ENCODE data around the gene ATP5F1E.

DNA sequence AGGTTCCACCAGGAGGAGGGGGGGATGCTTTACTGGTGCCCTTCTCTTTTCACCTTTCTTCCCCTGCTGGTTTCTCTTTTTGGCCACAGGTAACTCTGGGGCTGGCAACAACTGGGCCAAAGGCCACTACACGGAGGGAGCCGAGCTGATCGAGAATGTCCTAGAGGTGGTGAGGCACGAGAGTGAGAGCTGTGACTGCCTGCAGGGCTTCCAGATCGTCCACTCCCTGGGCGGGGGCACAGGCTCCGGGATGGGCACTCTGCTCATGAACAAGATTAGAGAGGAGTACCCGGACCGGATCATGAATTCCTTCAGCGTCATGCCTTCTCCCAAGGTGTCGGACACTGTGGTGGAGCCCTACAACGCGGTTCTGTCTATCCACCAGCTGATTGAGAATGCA lies 8.5 kb downstream of the ATP5F1E start:
- no peak for TF ChIP-seq POLR2A (IDR thresholded peaks at IDR 0.05)
- TF ChIP-seq, protein P1, sequence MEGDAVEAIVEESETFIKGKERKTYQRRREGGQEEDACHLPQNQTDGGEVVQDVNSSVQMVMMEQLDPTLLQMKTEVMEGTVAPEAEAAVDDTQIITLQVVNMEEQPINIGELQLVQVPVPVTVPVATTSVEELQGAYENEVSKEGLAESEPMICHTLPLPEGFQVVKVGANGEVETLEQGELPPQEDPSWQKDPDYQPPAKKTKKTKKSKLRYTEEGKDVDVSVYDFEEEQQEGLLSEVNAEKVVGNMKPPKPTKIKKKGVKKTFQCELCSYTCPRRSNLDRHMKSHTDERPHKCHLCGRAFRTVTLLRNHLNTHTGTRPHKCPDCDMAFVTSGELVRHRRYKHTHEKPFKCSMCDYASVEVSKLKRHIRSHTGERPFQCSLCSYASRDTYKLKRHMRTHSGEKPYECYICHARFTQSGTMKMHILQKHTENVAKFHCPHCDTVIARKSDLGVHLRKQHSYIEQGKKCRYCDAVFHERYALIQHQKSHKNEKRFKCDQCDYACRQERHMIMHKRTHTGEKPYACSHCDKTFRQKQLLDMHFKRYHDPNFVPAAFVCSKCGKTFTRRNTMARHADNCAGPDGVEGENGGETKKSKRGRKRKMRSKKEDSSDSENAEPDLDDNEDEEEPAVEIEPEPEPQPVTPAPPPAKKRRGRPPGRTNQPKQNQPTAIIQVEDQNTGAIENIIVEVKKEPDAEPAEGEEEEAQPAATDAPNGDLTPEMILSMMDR (IDR thresholded peaks at IDR 0.05): no peak
